ENCODE data around the gene WNT7A.

WNT7A gene

GRCh38 chr3:13792051-13792490 lies 87.8 kb downstream of the WNT7A start:
- TF ChIP-seq REST (IDR thresholded peaks at IDR 0.05; ENCODE audit: insufficient read depth in 1 of 2, low read depth in 2 of 2, low read length in 2 of 2), result no peak
- TF ChIP-seq TAF1 (IDR thresholded peaks at IDR 0.05; ENCODE audit: borderline replicate concordance, insufficient read depth, low read length), result no peak
- TF ChIP-seq SIN3A (IDR thresholded peaks at IDR 0.05; ENCODE audit: borderline replicate concordance, insufficient read depth, low read length), result no peak
- no peak for TF ChIP-seq FOXP2 (optimal IDR thresholded peaks at IDR 0.05; ENCODE audit: borderline replicate concordance, extremely low read depth, extremely low read length, insufficient read depth)
- no peak for TF ChIP-seq POLR2AphosphoS5 (IDR thresholded peaks at IDR 0.05; ENCODE audit: low read depth, low read length)

GRCh38 chr3:13791198-13792050 lies 88.4 kb downstream of the WNT7A start:
- TF ChIP-seq REST (IDR thresholded peaks at IDR 0.05; ENCODE audit: insufficient read depth in 1 of 2, low read depth in 2 of 2, low read length in 2 of 2), result no peak
- no peak for TF ChIP-seq FOXP2 (optimal IDR thresholded peaks at IDR 0.05; ENCODE audit: borderline replicate concordance, extremely low read depth, extremely low read length, insufficient read depth)
- TF ChIP-seq POLR2AphosphoS5 (IDR thresholded peaks at IDR 0.05; ENCODE audit: low read depth, low read length), result no peak
- no peak for TF ChIP-seq TAF1 (IDR thresholded peaks at IDR 0.05; ENCODE audit: borderline replicate concordance, insufficient read depth, low read length)
- no peak for TF ChIP-seq SIN3A (IDR thresholded peaks at IDR 0.05; ENCODE audit: borderline replicate concordance, insufficient read depth, low read length)

- no peak for TF ChIP-seq FOXP2 (optimal IDR thresholded peaks at IDR 0.05; ENCODE audit: borderline replicate concordance, extremely low read depth, extremely low read length, insufficient read depth)
Observed at GRCh38 chr3:13790376-13791197, 89.3 kb downstream of the WNT7A start.

GRCh38 chr3:13788522-13789424 lies 91.1 kb downstream of the WNT7A start:
- TF ChIP-seq FOXP2 (optimal IDR thresholded peaks at IDR 0.05; ENCODE audit: borderline replicate concordance, extremely low read depth, extremely low read length, insufficient read depth) (no peak), POLR2AphosphoS5 (IDR thresholded peaks at IDR 0.05; ENCODE audit: low read depth, low read length) (no peak), SIN3A (IDR thresholded peaks at IDR 0.05; ENCODE audit: borderline replicate concordance, insufficient read depth, low read length) (no peak), REST (IDR thresholded peaks at IDR 0.05; ENCODE audit: insufficient read depth in 1 of 2, low read depth in 2 of 2, low read length in 2 of 2) (no peak), TAF1 (IDR thresholded peaks at IDR 0.05; ENCODE audit: borderline replicate concordance, insufficient read depth, low read length) (no peak)

All from PFSK-1 (cell line).